ENCODE measurements around the gene MEIKIN.

MEIKIN gene

GRCh38 chr5:131945551-131946168, at the start of gene MEIKIN:
TSS of gene MEIKIN (minus strand) at chr5:131945663. CDS start at chr5:131945505, 158 bp downstream.
- no peak for DNase-seq (ENCODE audit: low read depth in 2 of 2)

DNA sequence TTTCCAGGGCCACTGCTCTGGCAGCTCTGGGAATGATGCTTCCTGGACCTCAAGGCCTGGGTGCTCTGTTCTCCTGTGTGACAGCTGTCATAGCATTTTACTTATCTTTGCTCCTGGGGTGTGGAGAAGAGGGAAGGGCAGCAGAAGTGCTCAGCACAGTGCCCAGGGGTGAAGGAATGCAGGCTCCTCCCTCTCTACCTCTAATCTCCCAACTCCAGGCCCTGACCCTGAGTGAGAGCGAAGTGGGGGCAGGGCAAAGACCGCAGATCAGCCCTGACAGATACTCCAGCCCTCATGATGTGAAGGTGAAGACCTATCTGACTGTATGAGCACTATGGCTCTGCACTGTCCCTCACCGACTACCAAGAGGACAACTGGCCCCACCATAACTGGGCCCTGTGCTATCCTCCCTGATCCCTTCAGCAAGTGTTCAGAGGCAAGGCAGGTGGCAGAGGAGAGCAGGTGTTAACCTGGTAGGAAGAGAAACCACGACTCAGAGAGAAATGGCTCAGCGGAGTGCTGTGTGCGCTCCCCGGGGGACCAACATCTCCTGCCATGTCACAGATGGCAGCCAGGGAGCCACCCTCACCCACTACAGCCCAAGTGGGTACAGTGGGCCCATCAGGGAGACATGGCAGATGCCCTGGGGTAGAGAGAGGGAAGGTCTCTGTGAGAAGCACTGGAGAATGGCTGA, 49.2 kb upstream of the MEIKIN start:
- DNase-seq (ENCODE audit: low read depth in 2 of 2): no peak

- no peak for DNase-seq (ENCODE audit: low read depth in 2 of 2)
Observed at GRCh38 chr5:131994090-131994489, 48.6 kb upstream of the MEIKIN start.

GRCh38 chr5:131993676-131994075, 48.2 kb upstream of the MEIKIN start:
- no peak for DNase-seq (ENCODE audit: low read depth in 2 of 2)

- DNase-seq (ENCODE audit: low read depth in 2 of 2): no peak
Observed at GRCh38 chr5:131992370-131992769, 46.9 kb upstream of the MEIKIN start.

- DNase-seq (ENCODE audit: low read depth in 2 of 2): no peak
Observed at GRCh38 chr5:131991593-131992324, 46.3 kb upstream of the MEIKIN start.

DNA sequence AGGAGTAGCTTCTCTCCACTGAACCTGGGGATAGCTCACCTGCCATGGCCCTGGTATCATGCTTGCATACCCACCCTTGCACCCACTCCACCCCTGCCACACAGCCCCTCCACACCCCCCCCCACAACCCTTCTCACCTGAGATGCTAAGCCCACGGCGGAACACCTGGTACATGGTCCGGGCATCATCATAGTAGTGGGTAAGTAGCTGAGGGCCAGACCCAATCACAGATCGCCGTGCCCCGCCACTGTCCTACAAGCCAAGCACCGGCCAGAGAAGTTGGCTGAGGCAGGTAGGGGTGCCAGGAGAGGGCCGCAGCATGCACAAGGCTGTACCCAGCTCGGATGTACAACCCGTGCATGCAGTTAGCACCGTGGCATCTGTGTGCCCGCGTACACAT, 45.3 kb upstream of the MEIKIN start:
- no peak for DNase-seq (ENCODE audit: low read depth in 2 of 2)

- no peak for DNase-seq (ENCODE audit: low read depth in 2 of 2)
Observed at GRCh38 chr5:131988601-131989000, 43.1 kb upstream of the MEIKIN start.

DNA sequence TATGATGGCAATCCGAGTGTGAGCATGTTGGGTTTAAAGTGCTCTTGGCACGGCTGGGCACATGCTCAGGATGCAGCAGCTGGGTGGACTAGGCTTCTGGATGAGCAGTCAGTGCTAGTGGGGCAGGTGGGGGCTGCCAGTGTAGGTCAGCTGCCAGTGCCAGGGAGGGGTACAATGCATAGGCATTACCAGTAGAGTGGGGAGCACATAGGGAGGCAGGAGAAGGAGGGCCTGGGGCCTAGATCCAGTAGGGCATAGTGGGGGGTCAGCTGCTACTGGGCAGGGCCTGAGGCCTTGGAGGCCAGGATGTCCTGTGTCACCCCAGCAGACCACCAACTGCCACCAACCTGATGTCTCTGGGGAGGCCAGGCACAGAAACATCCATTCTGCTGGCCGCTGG, 41.8 kb upstream of the MEIKIN start:
- no peak for DNase-seq (ENCODE audit: low read depth in 2 of 2)

- no peak for DNase-seq (ENCODE audit: low read depth in 2 of 2)
Observed at GRCh38 chr5:131986161-131986912, 40.9 kb upstream of the MEIKIN start.

DNA sequence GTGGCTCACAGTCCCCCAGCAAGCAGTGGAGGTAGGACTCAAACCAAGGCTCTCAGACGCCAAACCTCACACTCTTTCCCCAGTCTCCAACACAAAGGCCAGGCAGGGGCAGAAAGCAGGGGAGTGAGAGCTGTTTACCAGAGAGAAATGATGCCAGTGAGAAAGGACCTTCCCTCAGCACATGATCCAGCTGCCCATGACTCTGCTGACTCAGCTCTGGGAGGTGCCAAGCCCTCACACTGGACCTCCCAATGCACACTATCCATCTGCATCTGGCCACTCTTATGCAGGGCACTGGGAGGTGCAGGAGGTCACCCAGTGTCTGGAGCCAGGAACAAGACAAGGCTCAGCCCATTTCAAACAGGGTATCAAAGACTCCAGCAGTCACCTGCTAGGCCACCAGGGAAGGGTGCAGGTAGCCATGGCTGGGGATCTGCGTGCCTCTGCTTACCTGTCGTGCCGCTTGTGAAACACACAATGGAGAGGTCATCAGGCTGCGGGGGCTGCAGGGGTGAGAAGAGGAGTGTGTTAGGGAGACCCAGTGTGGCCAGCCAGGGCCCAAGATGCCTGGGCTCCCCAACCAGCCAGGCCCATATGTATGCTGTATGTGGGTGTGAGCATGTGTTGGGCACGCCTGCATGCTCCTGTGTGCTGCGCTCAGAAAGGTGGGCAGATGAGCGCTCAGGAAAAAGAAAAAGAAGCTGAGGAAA, 39.6 kb upstream of the MEIKIN start:
- no peak for DNase-seq (ENCODE audit: low read depth in 2 of 2)

- no peak for DNase-seq (ENCODE audit: low read depth in 2 of 2)
Observed at GRCh38 chr5:131983244-131983771, 37.8 kb upstream of the MEIKIN start.

DNA sequence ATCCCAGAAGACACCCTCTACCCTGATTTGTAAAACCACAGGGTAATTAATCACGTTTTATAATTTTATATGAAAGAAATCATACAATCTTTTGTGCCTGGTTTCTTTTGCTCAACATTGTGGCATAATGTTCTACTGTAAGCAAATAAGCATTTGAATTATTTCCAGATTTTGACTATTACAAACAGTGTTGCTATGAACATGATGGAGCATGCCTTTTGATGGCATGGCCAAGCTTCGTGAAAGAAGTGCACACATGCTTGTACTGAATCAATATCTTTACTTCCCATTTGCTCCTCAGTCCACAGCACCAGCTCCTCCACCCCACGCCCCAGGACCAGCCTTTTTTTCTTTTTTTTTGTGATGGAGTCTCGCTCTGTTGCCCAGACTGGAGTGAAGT, 36.1 kb upstream of the MEIKIN start:
- DNase-seq (ENCODE audit: low read depth in 2 of 2): no peak

DNA sequence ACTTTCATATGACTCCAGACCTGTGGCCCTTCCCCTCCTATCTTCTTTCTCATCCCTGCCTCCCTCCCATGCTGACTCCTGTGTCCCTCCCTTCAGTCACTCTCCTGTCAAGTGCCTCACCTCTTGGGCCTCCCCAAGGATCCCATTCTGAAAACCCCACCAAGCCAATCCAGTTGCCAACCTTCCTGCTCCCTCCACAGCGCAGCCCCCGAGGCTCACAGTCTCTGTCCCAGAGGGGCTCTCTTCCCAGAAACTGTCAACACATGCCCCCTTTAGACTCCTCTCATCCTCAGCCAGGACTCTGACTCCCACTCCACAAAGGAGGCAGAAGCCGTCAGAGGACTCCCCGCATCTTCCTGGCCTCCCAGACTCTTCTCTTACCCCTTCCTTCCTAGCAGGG, 35.2 kb upstream of the MEIKIN start:
- DNase-seq (ENCODE audit: low read depth in 2 of 2): no peak

DNA sequence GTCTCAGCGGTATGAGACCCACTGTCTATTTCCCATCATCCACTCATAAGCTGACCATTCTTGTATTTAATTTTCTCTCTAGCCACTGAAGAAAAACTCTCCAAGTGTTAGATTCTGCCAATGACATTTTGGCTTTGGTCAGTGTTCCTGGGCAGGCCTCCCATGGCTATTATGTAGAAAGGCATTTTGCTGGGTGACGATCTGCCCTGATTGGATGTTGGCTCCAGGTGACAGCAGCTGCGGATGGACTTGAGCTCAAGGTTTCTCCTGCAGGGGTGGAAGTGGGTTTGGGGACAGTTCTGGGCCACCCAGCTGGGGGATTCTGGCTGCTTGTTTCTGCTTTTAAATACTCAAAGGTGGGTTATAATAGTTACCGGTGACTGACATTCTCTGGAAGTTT, 34.4 kb upstream of the MEIKIN start:
- DNase-seq (ENCODE audit: low read depth in 2 of 2): no peak

DNA sequence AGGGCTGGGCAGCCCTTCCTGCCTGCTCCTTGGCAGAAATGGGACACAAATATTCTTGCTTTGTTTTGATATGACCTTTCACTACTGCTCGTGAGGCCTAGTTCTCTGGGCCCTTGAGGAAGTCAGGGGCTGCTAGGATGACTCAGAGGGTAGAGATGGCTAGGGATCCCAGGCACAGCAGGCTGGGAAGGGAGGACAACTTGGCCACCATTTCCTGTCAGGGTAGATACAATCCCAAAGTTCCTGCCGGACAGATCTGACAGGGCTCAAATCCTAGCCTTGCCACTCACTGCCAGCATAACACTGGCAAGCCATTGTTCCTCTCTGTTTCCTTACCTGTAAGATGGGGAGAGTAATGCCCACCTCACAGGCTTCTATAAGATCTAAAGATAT, 31.7 kb upstream of the MEIKIN start:
- no peak for DNase-seq (ENCODE audit: low read depth in 2 of 2)

DNA sequence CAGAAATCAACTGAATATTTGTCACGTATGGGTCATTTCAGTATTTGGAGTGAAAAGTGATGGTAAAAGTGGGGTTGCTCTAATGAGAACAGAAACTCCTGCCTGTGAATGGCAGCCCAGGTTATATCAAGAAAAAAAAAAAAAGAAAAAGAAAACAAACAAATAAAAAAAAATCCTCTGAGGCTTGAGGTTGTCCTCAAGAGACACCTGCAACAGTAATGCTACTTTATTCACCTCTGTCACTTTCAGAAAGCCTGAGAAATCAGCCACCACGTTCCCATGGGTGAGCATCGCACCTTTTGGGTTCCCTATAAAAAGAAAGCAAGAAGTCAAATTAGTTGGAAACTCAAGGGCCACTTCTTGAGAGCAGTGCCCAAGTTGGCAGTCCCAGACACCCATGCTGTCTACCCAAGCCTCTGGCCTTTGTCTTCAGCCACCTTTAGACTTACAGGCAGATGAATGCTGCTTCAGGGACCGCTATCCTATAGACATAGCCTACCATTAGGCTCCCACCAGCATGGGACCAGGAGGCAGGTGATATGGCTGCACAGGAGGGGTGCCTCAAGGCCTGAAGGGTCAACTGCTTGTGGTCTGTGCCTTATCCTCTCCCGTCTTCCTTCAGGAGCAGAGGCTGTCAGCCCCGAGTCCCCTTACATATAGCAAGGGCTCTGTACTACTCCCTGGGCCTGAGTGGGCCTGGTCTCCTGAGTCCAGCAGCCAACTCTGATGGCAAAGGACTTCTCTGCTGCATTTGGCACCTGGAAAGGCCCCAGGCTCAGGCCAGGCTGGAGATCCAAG, 31.1 kb upstream of the MEIKIN start:
- DNase-seq (ENCODE audit: low read depth in 2 of 2): no peak

- DNase-seq (ENCODE audit: low read depth in 2 of 2): no peak
Observed at GRCh38 chr5:131974956-131975726, 29.7 kb upstream of the MEIKIN start.

- no peak for DNase-seq (ENCODE audit: low read depth in 2 of 2)
Observed at GRCh38 chr5:131974622-131974955, 29.1 kb upstream of the MEIKIN start.

DNA sequence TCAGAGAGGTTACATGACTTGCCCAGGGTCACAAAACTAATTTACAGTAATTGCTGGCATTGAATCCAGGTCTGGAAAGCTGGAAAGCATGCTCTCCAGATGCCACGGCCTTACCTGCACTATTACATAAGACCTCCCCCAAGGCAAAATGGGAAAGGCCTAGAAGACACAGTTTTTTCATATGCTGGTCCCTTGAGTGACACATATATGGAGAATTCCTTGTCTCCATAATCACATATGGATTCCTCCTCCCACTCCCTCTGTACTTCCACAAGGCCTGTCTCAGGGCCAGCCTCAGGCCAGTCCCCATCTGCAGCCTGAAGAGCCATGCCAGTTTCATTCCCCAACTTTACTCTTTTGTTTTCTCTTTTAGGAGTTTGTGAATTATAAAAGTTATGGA, 28.6 kb upstream of the MEIKIN start:
- DNase-seq (ENCODE audit: low read depth in 2 of 2): no peak

Data from stimulated activated CD8-positive, alpha-beta memory T cell treated with anti-CD3 and anti-CD28 coated beads, Interleukin-2, amount 100 ng/mL, for 48 hours (primary cell).